Mammary epithelial cell (primary cell): ENCODE results near the gene CELF4.

Experiments
- EZH2 ChIP-seq: IDR thresholded peaks from 2 replicates; pipeline ENCODE4 v1.6.1; 2012; ENCODE audit warnings: low read length, inconsistent platforms, borderline replicate concordance
- TF ChIP-seq, protein P1 (sequence below), 2 donors: IDR thresholded peaks in 1 of 2; conservative IDR thresholded peaks in 1 of 2; 2 replicates each; pipeline ENCODE4 v1.5.1; 2011 to 2012; ENCODE audit warnings: inconsistent platforms in 2 of 2, low read length in 2 of 2, mild to moderate bottlenecking in 2 of 2, control low read depth in 1 of 2, low read depth in 1 of 2; ENCODE audit not compliant: insufficient read depth in 1 of 2; ENCODE audit errors: extremely low read depth in 1 of 2

DNA sequence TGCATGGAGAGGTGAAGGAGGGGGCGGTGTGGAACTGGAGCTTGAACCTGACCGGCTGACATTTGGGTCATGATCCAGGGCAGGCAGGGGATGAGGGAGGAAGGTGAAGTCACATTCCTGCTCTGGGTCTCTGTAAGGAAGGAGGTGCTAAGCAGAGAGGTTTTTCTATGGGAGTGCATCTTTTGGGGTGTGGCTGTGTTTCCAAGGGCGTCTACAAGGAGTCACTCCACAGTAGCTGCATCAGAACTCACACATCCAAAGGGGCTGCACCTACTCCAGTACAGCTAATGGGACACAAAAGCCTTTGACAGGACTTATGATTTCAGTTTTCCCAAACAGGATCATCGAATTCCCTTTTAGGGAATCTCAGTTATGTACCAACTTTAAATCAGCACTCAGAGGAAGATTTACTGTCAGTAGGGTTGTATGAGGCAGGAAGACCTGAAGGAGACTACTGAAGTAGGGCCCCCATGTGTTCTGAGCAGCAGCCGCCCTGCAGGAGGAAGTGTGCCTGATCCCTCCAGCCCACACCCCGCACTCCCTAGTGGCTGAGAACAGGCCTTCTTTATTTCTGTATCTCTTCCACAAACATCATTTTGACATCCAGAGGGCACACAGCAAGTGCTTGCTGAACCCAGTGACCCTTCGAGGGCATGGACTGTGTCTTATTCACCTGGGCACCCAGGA is 137.2 kb downstream of the CELF4 start:
- TF ChIP-seq, protein P1, sequence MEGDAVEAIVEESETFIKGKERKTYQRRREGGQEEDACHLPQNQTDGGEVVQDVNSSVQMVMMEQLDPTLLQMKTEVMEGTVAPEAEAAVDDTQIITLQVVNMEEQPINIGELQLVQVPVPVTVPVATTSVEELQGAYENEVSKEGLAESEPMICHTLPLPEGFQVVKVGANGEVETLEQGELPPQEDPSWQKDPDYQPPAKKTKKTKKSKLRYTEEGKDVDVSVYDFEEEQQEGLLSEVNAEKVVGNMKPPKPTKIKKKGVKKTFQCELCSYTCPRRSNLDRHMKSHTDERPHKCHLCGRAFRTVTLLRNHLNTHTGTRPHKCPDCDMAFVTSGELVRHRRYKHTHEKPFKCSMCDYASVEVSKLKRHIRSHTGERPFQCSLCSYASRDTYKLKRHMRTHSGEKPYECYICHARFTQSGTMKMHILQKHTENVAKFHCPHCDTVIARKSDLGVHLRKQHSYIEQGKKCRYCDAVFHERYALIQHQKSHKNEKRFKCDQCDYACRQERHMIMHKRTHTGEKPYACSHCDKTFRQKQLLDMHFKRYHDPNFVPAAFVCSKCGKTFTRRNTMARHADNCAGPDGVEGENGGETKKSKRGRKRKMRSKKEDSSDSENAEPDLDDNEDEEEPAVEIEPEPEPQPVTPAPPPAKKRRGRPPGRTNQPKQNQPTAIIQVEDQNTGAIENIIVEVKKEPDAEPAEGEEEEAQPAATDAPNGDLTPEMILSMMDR (conservative IDR thresholded peaks at IDR 0.05 in 1 of 2, IDR thresholded peaks at IDR 0.05 in 1 of 2; ENCODE audit: extremely low read depth in 1 of 2, insufficient read depth in 1 of 2, low read depth in 1 of 2, low read length in 2 of 2) = no peak
- TF ChIP-seq EZH2 = no peak
